Adrenal gland (tissue), 5 donors: ENCODE data around the gene CACNG1.

Experiments
- CTCF ChIP-seq, 6 experiments: fragments of 450-650 bp in 4 of 6; fragments of 200-600 bp in 2 of 6; sonication (generic) in 1 of 6; IDR thresholded peaks; 1 replicate in 5 of 6; 2 replicates in 1 of 6; pipeline versions ENCODE4 v1.5.1 to v1.8.0; 2016 to 2021; ENCODE audit warnings: antibody characterized with exemption in 6 of 6, mild to moderate bottlenecking in 2 of 6, moderate library complexity in 1 of 6
- POLR2A ChIP-seq, 2 donors: fragments of 450-650 bp; IDR thresholded peaks; one replicate each; pipeline ENCODE4 v1.6.1; 2017; ENCODE audit warnings: antibody characterized with exemption in 2 of 2, mild to moderate bottlenecking in 2 of 2, moderate library complexity in 1 of 2
- donor health status: DM: no; HTN: no; CAD: no.

GRCh38 chr17:67063141-67063540 is 18.8 kb downstream of the CACNG1 start:
- TF ChIP-seq CTCF (IDR thresholded peaks at IDR 0.05), result no peak
- TF ChIP-seq POLR2A (IDR thresholded peaks at IDR 0.05), result no peak
